MM.1S (cell line): ENCODE measurements around the gene HNMT.

Source experiments
- DNase-seq: peaks from one replicate; pipeline ENCODE4 v3.0.0-alpha.2; 2015
- H2AFZ ChIP-seq: fragments of 300-600 bp; sonication (generic); 2 replicates; pipeline ENCODE4 v1.6.0; 2016; ENCODE audit warnings: antibody characterized with exemption, low read length
- H3F3A ChIP-seq: fragments of 300-600 bp; sonication (generic); 2 replicates; pipeline ENCODE4 v1.6.1; 2016; ENCODE audit warnings: mild to moderate bottlenecking, antibody characterized with exemption, low read length, moderate library complexity, mixed read lengths; ENCODE audit not compliant: insufficient read depth
- H3K27ac ChIP-seq: fragments of 300-600 bp; sonication (generic); 2 replicates; pipeline ENCODE4 v1.5.1; 2016; ENCODE audit warnings: mild to moderate bottlenecking, low read length
- H3K27me3 ChIP-seq: fragments of 300-600 bp; sonication (generic); replicated peaks from 2 replicates; pipeline ENCODE4 v1.6.0; 2016; ENCODE audit warnings: low read length; ENCODE audit not compliant: insufficient read depth
- H3K36me3 ChIP-seq: fragments of 300-600 bp; sonication (generic); replicated peaks from 2 replicates; pipeline ENCODE4 v1.6.1; 2016; ENCODE audit warnings: mild to moderate bottlenecking, low read length, mixed read lengths; ENCODE audit not compliant: insufficient read depth
- H3K4me1 ChIP-seq: fragments of 300-600 bp; sonication (generic); 2 replicates; pipeline ENCODE4 v1.6.1; 2016; ENCODE audit warnings: low read length, mixed read lengths
- H3K4me2 ChIP-seq: fragments of 300-600 bp; sonication (generic); 2 replicates; pipeline ENCODE4 v1.6.0; 2016; ENCODE audit warnings: low read depth, low read length
- H3K4me3 ChIP-seq: fragments of 300-600 bp; sonication (generic); 2 replicates; pipeline ENCODE4 v1.5.1; 2016; ENCODE audit warnings: low read length, mixed read lengths
- H3K79me2 ChIP-seq: fragments of 300-600 bp; sonication (generic); 2 replicates; pipeline ENCODE4 v1.6.1; 2016; ENCODE audit warnings: mixed run types, low read length, mixed read lengths
- H3K9ac ChIP-seq: fragments of 300-600 bp; sonication (generic); 2 replicates; pipeline ENCODE4 v1.6.1; 2016; ENCODE audit warnings: low read length, mixed read lengths
- H3K9me2 ChIP-seq: fragments of 300-600 bp; sonication (generic); replicated peaks from 2 replicates; pipeline ENCODE4 v1.6.1; 2016; ENCODE audit warnings: mild to moderate bottlenecking, low read length, mixed read lengths; ENCODE audit not compliant: insufficient read depth
- H3K9me3 ChIP-seq: fragments of 300-600 bp; sonication (generic); replicated peaks from 2 replicates; pipeline ENCODE4 v1.6.1; 2016; ENCODE audit warnings: mild to moderate bottlenecking, low read length, mixed read lengths; ENCODE audit not compliant: insufficient read depth
- H4K20me1 ChIP-seq: fragments of 300-600 bp; sonication (generic); 2 replicates; pipeline ENCODE4 v1.6.1; 2016; ENCODE audit warnings: mild to moderate bottlenecking, low read length, moderate library complexity, mixed read lengths; ENCODE audit not compliant: insufficient read depth
- EZH2 ChIP-seq: fragments of 300-600 bp; sonication (generic); optimal IDR thresholded peaks from 2 replicates; pipeline ENCODE3; 2017; ENCODE audit warnings: low read depth, mild to moderate bottlenecking, antibody characterized with exemption, low read length, mixed read lengths
- EZH2phosphoT487 ChIP-seq: fragments of 300-600 bp; sonication (generic); IDR thresholded peaks from 2 replicates; pipeline ENCODE4 v1.6.1; 2018; ENCODE audit warnings: antibody characterized with exemption, low read length
- TF ChIP-seq, protein P1 (sequence below): fragments of 300-600 bp; sonication (generic); IDR thresholded peaks from 2 replicates; pipeline ENCODE4 v1.5.1; 2016; ENCODE audit warnings: antibody characterized with exemption, low read length, mixed read lengths

Gene HNMT

GRCh38 chr2:137948894-137949293 is 15.4 kb upstream of the HNMT start:
- Histone ChIP-seq H3K4me1 (no peaks in the 10 kb centered on the region), H3K27me3 (no peaks in the 10 kb centered on the region), H3K36me3 (no peaks in the 10 kb centered on the region), H4K20me1 (no peaks in the 10 kb centered on the region), H3K4me2 (no peak overlapping the region), H2AFZ (no peak overlapping the region), H3K9ac (no peak overlapping the region), H3K4me3 (no peak overlapping the region), H3K9me3 (no peaks in the 10 kb centered on the region), H3K79me2 (no peaks in the 10 kb centered on the region), H3K9me2 (no peaks in the 10 kb centered on the region), H3K27ac (no peak overlapping the region), H3F3A (no peaks in the 10 kb centered on the region)
- TF ChIP-seq EZH2 (no peak), EZH2phosphoT487 (no peak)
- TF ChIP-seq, protein P1, sequence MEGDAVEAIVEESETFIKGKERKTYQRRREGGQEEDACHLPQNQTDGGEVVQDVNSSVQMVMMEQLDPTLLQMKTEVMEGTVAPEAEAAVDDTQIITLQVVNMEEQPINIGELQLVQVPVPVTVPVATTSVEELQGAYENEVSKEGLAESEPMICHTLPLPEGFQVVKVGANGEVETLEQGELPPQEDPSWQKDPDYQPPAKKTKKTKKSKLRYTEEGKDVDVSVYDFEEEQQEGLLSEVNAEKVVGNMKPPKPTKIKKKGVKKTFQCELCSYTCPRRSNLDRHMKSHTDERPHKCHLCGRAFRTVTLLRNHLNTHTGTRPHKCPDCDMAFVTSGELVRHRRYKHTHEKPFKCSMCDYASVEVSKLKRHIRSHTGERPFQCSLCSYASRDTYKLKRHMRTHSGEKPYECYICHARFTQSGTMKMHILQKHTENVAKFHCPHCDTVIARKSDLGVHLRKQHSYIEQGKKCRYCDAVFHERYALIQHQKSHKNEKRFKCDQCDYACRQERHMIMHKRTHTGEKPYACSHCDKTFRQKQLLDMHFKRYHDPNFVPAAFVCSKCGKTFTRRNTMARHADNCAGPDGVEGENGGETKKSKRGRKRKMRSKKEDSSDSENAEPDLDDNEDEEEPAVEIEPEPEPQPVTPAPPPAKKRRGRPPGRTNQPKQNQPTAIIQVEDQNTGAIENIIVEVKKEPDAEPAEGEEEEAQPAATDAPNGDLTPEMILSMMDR = no peak
- no peak for DNase-seq

DNA sequence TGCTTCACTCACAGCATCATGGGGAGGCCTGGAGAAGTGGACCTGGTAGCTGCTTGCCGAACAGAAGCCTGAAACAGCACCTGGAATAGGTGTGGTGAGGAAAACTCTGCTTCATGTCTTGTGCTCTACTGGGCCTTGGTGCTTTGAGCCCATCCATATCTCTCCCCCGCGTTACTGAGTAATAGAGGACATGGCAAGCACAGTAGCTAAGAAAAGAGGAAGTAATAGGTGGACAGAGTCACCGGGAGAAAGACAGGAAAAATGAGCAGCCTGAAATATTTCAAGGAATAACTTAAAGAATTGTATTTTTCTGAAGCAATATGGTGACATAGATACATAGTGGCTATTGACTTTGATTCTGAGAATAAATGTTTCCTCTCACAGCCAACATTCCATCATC is 14.0 kb upstream of the HNMT start:
- Histone ChIP-seq H3K9me3 (no peaks in the 10 kb centered on the region), H3K4me2 (no peak overlapping the region), H3K79me2 (no peaks in the 10 kb centered on the region), H3K27ac (no peak overlapping the region), H3K36me3 (no peaks in the 10 kb centered on the region), H2AFZ (no peak overlapping the region), H3K9ac (no peak overlapping the region), H3K27me3 (no peaks in the 10 kb centered on the region), H3K4me3 (no peak overlapping the region), H3F3A (no peaks in the 10 kb centered on the region), H3K9me2 (no peaks in the 10 kb centered on the region), H3K4me1 (no peaks in the 10 kb centered on the region), H4K20me1 (no peaks in the 10 kb centered on the region)
- no peak for DNase-seq
- TF ChIP-seq, protein P1 = no peak
- TF ChIP-seq EZH2 = no peak
- no peak for TF ChIP-seq EZH2phosphoT487

DNA sequence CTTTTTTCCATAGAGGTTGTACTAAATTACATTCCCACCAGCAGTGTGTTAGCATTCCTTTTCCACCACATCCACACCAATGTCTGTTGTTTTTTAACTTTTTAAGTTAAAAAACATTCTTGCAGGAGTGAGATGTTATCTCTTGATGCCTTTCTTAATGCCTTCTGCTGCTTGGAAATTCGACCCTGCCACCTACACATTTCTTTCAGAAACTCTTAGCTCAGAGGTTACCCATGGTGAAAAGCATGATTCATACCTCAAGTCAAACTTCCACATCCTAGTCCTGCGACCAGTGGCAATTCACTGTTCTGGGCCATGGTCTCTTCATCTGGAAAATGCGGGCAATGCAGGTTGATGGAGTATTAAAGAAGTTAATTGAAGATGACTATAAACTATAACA is 12.7 kb upstream of the HNMT start:
- Histone ChIP-seq H3K4me2 (no peak overlapping the region), H3K27ac (no peak overlapping the region), H3K79me2 (no peaks in the 10 kb centered on the region), H3F3A (no peaks in the 10 kb centered on the region), H3K36me3 (no peaks in the 10 kb centered on the region), H3K4me1 (no peaks in the 10 kb centered on the region), H2AFZ (no peak overlapping the region), H3K4me3 (no peak overlapping the region), H4K20me1 (no peaks in the 10 kb centered on the region), H3K9ac (no peak overlapping the region), H3K27me3 (no peaks in the 10 kb centered on the region), H3K9me3 (no peaks in the 10 kb centered on the region), H3K9me2 (no peaks in the 10 kb centered on the region)
- TF ChIP-seq EZH2 = no peak
- no peak for DNase-seq

GRCh38 chr2:137952586-137953129 is 11.6 kb upstream of the HNMT start:
- no peaks in the 10 kb centered on the region for H3K4me1 ChIP-seq
- no peaks in the 10 kb centered on the region for H3F3A ChIP-seq
- H3K4me2 ChIP-seq = no peak overlapping the region
- no peak overlapping the region for H2AFZ ChIP-seq
- H3K27ac ChIP-seq = no peak overlapping the region
- DNase-seq = no peak
- H3K79me2 ChIP-seq = no peaks in the 10 kb centered on the region
- no peak overlapping the region for H3K4me3 ChIP-seq
- H4K20me1 ChIP-seq = no peaks in the 10 kb centered on the region
- no peaks in the 10 kb centered on the region for H3K9me2 ChIP-seq
- no peak for TF ChIP-seq EZH2phosphoT487
- TF ChIP-seq, protein P1 = no peak
- TF ChIP-seq EZH2 = no peak
- H3K27me3 ChIP-seq = no peaks in the 10 kb centered on the region
- no peak overlapping the region for H3K9ac ChIP-seq
- no peaks in the 10 kb centered on the region for H3K9me3 ChIP-seq
- no peaks in the 10 kb centered on the region for H3K36me3 ChIP-seq
